Measurements from ENCODE around the gene CDIPT. TPM values are rescaled to one million over a fixed set of nuclear protein-coding genes. Genes with fewer than 3 reads are reported as not detected.

CDIPT gene
- total and polyA plus RNA-seq, 2 of the 4 experiments (the other 2 are of a cell fraction): 47.1 to 100 TPM

GRCh38 chr16:29905668-29906067 lies 42.6 kb upstream of the CDIPT start:
- intact Hi-C loops (cut with micrococcal nuclease): no loop called here
- H2BK120ac ChIP-seq (ENCODE audit: low read depth, low read length): no peak overlapping the region
- H3K9me3 ChIP-seq (ENCODE audit: control insufficient read depth, insufficient read depth, low read length): no peaks in the 10 kb centered on the region

More at GRCh38 chr16:29905668-29906067, 42.6 kb upstream of the CDIPT start:
- no TSS peak for BruUV-seq (replicated peaks)
- Histone ChIP-seq H2AK9ac (replicated peaks; ENCODE audit: low read depth, low read length, poor library complexity) (no peak overlapping the region), H3K23ac (ENCODE audit: low read depth, low read length) (no peak overlapping the region), H3K36me3 (ENCODE audit: control insufficient read depth, insufficient read depth, low read length) (peaks cover 16% of the 10 kb centered on the region), H3K4ac (ENCODE audit: low read depth, low read length) (no peak overlapping the region), H3K27me3 (ENCODE audit: control insufficient read depth, insufficient read depth, low read length) (no peaks in the 10 kb centered on the region), H3K4me3 (ENCODE audit: insufficient read depth, low read depth, low read length) (no peak overlapping the region), H3K9ac (ENCODE audit: low read depth, low read length) (no peak overlapping the region), H4K20me1 (ENCODE audit: insufficient read depth, low read length) (peaks cover 7% of the 10 kb centered on the region), H2AFZ (replicated peaks; ENCODE audit: low read length, poor library complexity) (no peak overlapping the region), H3K79me1 (ENCODE audit: low read depth in 1 of 2, low read length in 2 of 2) (peaks cover 13 to 40% of the 10 kb centered on the region in 2 experiments), H3K27ac (ENCODE audit: insufficient read depth, low read length) (no peak overlapping the region), H2BK20ac (ENCODE audit: low read depth, low read length) (no peak overlapping the region), H3K4me1 (ENCODE audit: control insufficient read depth, insufficient read depth, low read length) (peaks cover 9% of the 10 kb centered on the region), H3K56ac (ENCODE audit: extremely low read depth, insufficient read depth, low read length) (no peak overlapping the region), H4K91ac (ENCODE audit: insufficient read depth, low read depth, low read length) (no peak overlapping the region), H3K14ac (replicated peaks; ENCODE audit: low read depth, low read length) (no peak overlapping the region), H2AK5ac (ENCODE audit: low read depth, low read length) (no peak overlapping the region), H4K5ac (ENCODE audit: low read depth, low read length) (no peak overlapping the region), H2BK15ac (ENCODE audit: low read depth, low read length) (no peak overlapping the region), H2BK5ac (ENCODE audit: low read depth, low read length, poor library complexity, severe bottlenecking) (no peak overlapping the region), H4K8ac (ENCODE audit: low read depth in 2 of 2, low read length in 2 of 2) (no peak overlapping the region), H3K9me1 (ENCODE audit: insufficient read depth, low read length) (peaks cover 21% of the 10 kb centered on the region), H3K18ac (ENCODE audit: low read depth, low read length) (no peak overlapping the region), H3K4me2 (ENCODE audit: low read depth, low read length) (no peak overlapping the region)
- WGBS, 2 experiments (ENCODE audit: extremely low coverage in 2 of 2, insufficient read length in 1 of 2): 100% methylated on average over 1 of the region's 13 CpGs; no CpG with 5 or more reads in 1 of the 2 experiments
- dilution Hi-C loops (cut with HindIII; ENCODE audit: low sequenced_read_pairs, unreplicated experiment): no loop called here
- no peak for TF ChIP-seq MAFK (IDR thresholded peaks at IDR 0.05; ENCODE audit: low read depth, low read length)
- TF ChIP-seq NFE2L2 (IDR thresholded peaks at IDR 0.05; ENCODE audit: low read depth, low read length): no peak
- TF ChIP-seq MAZ (IDR thresholded peaks at IDR 0.05; ENCODE audit: borderline replicate concordance, low read depth, low read length): no peak
- no peak for TF ChIP-seq CTCF (conservative IDR thresholded peaks at IDR 0.05; ENCODE audit: low read depth, low read length)
- TF ChIP-seq FOS (IDR thresholded peaks at IDR 0.05; ENCODE audit: low read depth, low read length): no peak
- no peak for TF ChIP-seq RCOR1 (IDR thresholded peaks at IDR 0.05; ENCODE audit: insufficient replicate concordance, low read length)
- TF ChIP-seq RAD21 (IDR thresholded peaks at IDR 0.05; ENCODE audit: low read length): no peak
- TF ChIP-seq MXI1 (IDR thresholded peaks at IDR 0.05; ENCODE audit: borderline replicate concordance, low read depth, low read length): no peak
- no peak for TF ChIP-seq CEBPB (IDR thresholded peaks at IDR 0.05; ENCODE audit: low read depth, low read length)
- no peak for TF ChIP-seq ELK1 (IDR thresholded peaks at IDR 0.05; ENCODE audit: borderline replicate concordance, low read depth, low read length)
- TF ChIP-seq RFX5 (IDR thresholded peaks at IDR 0.05; ENCODE audit: low read depth, low read length): no peak
- TF ChIP-seq BHLHE40 (IDR thresholded peaks at IDR 0.05; ENCODE audit: low read depth, low read length): no peak
- no peak for TF ChIP-seq USF2 (IDR thresholded peaks at IDR 0.05; ENCODE audit: low read depth, low read length)
- TF ChIP-seq POLR2A (IDR thresholded peaks at IDR 0.05; ENCODE audit: low read depth, low read length): no peak
- no peak for TF ChIP-seq CHD1 (IDR thresholded peaks at IDR 0.05; ENCODE audit: low read depth, low read length)
- no peak for TF ChIP-seq SMC3 (IDR thresholded peaks at IDR 0.05; ENCODE audit: low read depth, low read length)
- DNase-seq (no peak), ATAC-seq (ENCODE audit: low read depth) (no peak)
- ChIA-PET CTCF (no interaction called here), POLR2A (ENCODE audit: unreplicated experiment) (no interaction called here)
- in situ Hi-C loops (cut with MboI; ENCODE audit: low sequenced_read_pairs): no loop called here

Data from IMR-90 (cell line).